Thoracic aorta (tissue), 2 donors: ENCODE measurements around the gene FNDC8. TPM values are rescaled to one million over a fixed set of nuclear protein-coding genes. Genes with fewer than 3 reads are reported as not detected.
"Not testable (repeated sequence)": the region's sequence is repeated elsewhere in the genome, so short reads cannot be mapped to it uniquely, and the experiment has no call there.

Experiments
- ATAC-seq: fragments of 150-250 bp; one replicate; pipeline ENCODE4 v1.8.0; 2017; ENCODE audit warnings: low read depth; ENCODE audit not compliant: insufficient number of reproducible peaks, low FRiP score
- DNase-seq: peaks from one replicate; pipeline ENCODE4 v3.0.0-alpha.2; 2020; ENCODE audit warnings: low spot score
- H3K27ac ChIP-seq, 2 donors: fragments of 200-600 bp; sonication (generic); 1 replicate in 1 of 2; 2 replicates in 1 of 2; pipeline ENCODE4 v1.5.1; 2016; ENCODE audit warnings: mild to moderate bottlenecking in 2 of 2, moderate library complexity in 2 of 2
- H3K27me3 ChIP-seq: fragments of 200-600 bp; sonication (generic); replicated peaks from 2 replicates; pipeline ENCODE4 v1.6.0; 2016; ENCODE audit warnings: mild to moderate bottlenecking; ENCODE audit not compliant: insufficient read depth
- H3K36me3 ChIP-seq: fragments of 200-600 bp; sonication (generic); one replicate; pipeline ENCODE4 v1.5.1; 2016
- H3K4me1 ChIP-seq, 2 donors: fragments of 200-600 bp; sonication (generic); 1 replicate in 1 of 2; 2 replicates in 1 of 2; pipeline versions ENCODE4 v1.5.1 to v1.6.0; 2016; ENCODE audit warnings: low read depth in 2 of 2, mild to moderate bottlenecking in 1 of 2; ENCODE audit not compliant: control insufficient read depth in 1 of 2
- H3K4me3 ChIP-seq: fragments of 200-600 bp; sonication (generic); 2 replicates; pipeline ENCODE4 v1.5.1; 2016; ENCODE audit warnings: mild to moderate bottlenecking
- H3K9me3 ChIP-seq: fragments of 200-600 bp; sonication (generic); 2 replicates; pipeline ENCODE4 v1.5.1; 2016
- total RNA-seq, 2 donors: library from RNA; depleted of rRNA; stranded (reverse); fragments of >200 nt; gene quantifications; one replicate each; pipeline versions ENCODE4 v1.1.0 to v1.2.3, GENCODE V29; 2016
- TF ChIP-seq, protein P1 (sequence below): fragments of 200-600 bp; sonication (generic); IDR thresholded peaks from one replicate; pipeline ENCODE4 v1.5.1; 2019; ENCODE audit warnings: antibody characterized with exemption

FNDC8 gene
- total RNA-seq, 2 donors from 2014 or later, result not detected

DNA sequence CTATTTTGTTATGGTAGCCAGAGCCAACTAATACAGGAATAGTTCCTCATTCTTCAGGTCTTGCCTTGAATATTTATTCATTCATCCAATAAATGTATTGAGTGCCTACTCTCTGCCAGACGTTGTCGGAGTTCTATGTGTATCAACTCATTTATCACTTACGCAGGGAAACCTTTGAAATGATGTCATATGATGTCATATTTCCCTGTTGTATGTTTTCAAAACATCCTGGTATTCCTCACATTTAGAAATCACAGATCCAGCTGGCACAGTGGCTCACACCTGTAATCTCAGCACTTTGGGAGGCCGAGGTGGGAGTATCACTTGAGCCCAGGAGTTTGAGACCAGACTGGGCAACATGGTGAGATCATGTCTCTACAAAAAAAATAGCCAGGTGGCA is 23.4 kb downstream of the FNDC8 start:
- peaks cover 7 to 14% of the 10 kb centered on the region in 2 donors for H3K4me1 ChIP-seq
- DNase-seq (no peak), ATAC-seq (no peak)
- TF ChIP-seq, protein P1, sequence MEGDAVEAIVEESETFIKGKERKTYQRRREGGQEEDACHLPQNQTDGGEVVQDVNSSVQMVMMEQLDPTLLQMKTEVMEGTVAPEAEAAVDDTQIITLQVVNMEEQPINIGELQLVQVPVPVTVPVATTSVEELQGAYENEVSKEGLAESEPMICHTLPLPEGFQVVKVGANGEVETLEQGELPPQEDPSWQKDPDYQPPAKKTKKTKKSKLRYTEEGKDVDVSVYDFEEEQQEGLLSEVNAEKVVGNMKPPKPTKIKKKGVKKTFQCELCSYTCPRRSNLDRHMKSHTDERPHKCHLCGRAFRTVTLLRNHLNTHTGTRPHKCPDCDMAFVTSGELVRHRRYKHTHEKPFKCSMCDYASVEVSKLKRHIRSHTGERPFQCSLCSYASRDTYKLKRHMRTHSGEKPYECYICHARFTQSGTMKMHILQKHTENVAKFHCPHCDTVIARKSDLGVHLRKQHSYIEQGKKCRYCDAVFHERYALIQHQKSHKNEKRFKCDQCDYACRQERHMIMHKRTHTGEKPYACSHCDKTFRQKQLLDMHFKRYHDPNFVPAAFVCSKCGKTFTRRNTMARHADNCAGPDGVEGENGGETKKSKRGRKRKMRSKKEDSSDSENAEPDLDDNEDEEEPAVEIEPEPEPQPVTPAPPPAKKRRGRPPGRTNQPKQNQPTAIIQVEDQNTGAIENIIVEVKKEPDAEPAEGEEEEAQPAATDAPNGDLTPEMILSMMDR, result no peak
- no peaks in the 10 kb centered on the region for H3K36me3 ChIP-seq
- H3K27ac ChIP-seq, result no peak overlapping the region
- H3K4me3 ChIP-seq, result no peak overlapping the region
- no peaks in the 10 kb centered on the region for H3K27me3 ChIP-seq
- H3K9me3 ChIP-seq, result no peaks in the 10 kb centered on the region

DNA sequence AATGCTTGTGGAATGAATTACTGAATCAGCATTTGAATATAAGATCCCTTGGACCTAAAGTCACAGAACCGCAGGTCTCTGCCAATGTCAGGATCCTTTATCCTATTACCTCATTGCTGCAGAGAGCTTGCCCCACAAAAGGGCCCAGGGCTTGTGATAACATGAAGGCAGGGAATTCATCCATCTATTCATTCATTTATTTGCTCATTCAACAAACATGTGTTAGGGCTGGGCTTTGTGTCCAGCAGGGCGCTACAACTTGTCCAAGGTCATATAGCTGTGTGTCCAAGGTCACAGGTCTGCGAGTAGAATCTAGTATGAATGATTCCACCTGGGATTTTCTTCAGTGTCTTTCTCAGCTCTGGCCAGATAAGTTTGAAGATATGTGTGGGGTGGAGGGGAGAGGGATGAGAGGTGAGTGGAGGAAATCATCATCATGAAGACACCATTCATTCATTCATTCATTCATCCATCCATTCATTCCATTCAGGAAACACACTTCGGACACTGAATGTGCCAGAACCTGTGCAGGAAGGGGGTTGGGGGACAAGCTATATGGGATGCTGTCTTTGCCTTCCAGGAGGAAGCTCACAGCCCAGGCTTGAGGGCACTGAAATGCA is 24.9 kb downstream of the FNDC8 start:
- Histone ChIP-seq H3K4me3 (no peak overlapping the region), H3K27me3 (no peaks in the 10 kb centered on the region), H3K4me1 (peaks cover 3 to 4% of the 10 kb centered on the region in 2 donors), H3K27ac (no peak overlapping the region), H3K36me3 (no peaks in the 10 kb centered on the region), H3K9me3 (no peaks in the 10 kb centered on the region)
- DNase-seq (no peak), ATAC-seq (no peak)
- TF ChIP-seq, protein P1, result no peak

DNA sequence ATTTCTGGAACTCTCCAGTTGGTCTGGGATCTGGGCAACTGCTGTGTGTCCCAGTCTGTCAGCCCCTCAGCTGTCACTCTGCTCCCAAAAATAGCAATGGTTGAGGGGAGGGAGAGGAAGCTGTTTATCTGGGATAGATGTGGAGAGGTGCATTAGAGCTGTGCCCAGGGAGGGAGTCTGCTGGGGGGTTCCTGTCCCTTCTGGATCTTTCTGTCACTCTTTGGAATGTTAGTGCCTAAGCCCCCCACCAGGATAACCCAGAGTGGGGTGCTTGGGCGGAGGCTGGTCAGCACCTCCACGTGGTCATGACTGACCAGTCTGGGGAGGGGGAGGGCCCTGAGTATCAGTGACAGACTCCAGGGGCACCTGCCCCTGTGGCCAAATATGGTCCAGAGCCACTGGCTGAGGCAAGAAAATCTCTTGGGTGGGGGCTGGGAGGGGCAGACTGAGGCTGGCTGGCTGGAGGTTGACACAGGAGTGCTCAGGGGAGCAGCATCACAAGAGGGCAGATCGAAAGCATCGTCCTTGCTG is 26.0 kb downstream of the FNDC8 start, which contains the start of gene UNC45B:
UNC45B (plus strand) TSS at position 443 of the 531 bp plus-strand sequence. CDS start 447 bp downstream, outside the sequence.
- TF ChIP-seq, protein P1, result no peak
- Histone ChIP-seq H3K27me3 (no peaks in the 10 kb centered on the region), H3K4me1 (peaks cover 0 to 2% of the 10 kb centered on the region in 2 donors), H3K27ac (no peak within 1 kb of the TSS), H3K4me3 (no peak within 1 kb of the TSS), H3K9me3 (no peaks in the 10 kb centered on the region), H3K36me3 (no peaks in the 10 kb centered on the region)
- DNase-seq (no peak), ATAC-seq (no peak)

DNA sequence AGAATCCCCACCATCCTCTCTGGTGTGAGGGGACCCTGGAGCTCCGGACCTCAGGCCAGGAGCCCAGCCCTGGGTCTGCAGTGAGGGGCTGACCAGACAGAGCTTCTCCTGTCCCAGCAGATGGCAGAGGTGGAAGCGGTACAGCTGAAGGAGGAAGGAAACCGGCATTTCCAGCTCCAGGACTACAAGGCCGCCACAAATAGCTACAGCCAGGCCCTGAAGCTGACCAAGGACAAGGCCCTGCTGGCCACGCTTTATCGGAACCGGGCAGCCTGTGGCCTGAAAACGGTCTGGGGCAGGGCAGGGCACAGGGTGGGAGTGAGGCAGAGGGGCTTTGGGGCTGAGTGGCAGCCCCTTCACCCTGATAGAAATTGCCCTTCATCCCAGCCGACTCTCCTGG is 26.7 kb downstream of the FNDC8 start:
- no peaks in the 10 kb centered on the region for H3K4me1 ChIP-seq
- H3K9me3 ChIP-seq, result no peaks in the 10 kb centered on the region
- H3K36me3 ChIP-seq, result no peaks in the 10 kb centered on the region
- no peak for DNase-seq
- no peaks in the 10 kb centered on the region for H3K27me3 ChIP-seq
- ATAC-seq, result no peak
- no peak overlapping the region for H3K4me3 ChIP-seq
- H3K27ac ChIP-seq, result no peak overlapping the region
- TF ChIP-seq, protein P1, result no peak

DNA sequence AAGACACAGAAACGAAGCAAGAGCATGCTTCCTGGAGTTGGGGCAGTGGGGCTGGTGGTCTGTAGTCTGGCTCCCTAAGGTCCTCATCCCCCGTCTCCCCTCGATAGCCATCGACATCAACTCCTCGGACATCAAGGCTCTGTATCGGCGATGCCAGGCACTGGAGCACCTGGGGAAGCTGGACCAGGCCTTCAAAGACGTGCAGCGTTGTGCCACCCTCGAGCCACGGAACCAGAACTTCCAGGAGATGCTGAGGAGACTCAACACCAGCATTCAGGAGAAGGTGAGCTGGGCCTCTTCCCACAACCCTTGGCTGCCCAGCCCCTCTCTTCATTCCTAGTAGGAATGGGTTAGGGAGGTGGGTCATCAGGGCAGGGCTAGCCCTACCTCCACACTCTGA is 28.5 kb downstream of the FNDC8 start:
- TF ChIP-seq, protein P1, result no peak
- DNase-seq, result no peak

DNA sequence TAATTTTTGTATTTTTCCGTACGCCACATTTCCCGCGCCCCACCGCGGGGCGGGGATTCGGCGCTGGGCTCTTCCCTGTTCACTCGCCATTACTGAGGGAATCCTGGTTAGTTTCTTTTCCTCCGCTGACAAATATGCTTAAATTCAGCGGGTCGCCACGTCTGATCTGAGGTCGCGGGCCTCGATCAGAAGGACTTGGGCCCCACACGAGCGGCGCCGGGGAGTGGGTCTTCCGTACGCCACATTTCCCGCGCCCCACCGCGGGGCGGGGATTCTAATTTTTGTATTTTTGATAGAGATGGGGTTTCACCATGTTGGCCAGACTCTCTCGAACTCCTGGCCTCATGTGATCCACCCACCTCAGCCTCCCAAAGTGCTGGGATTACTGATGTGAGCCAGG is 29.7 kb downstream of the FNDC8 start:
- DNase-seq, H3K36me3 ChIP-seq, H3K4me3 ChIP-seq, H3K9me3 ChIP-seq, ATAC-seq, H3K27ac ChIP-seq, H3K4me1 ChIP-seq, H3K27me3 ChIP-seq: not testable (repeated sequence)

More for the DNA sequence above, 28.5 kb downstream of the FNDC8 start:
- no peaks in the 10 kb centered on the region for H3K9me3 ChIP-seq
- no peaks in the 10 kb centered on the region for H3K4me1 ChIP-seq
- no peaks in the 10 kb centered on the region for H3K27me3 ChIP-seq
- no peaks in the 10 kb centered on the region for H3K36me3 ChIP-seq
- H3K4me3 ChIP-seq, result no peak overlapping the region
- H3K27ac ChIP-seq, result no peak overlapping the region
- no peak for ATAC-seq
